Natural killer cell (primary cell): ENCODE data around the gene LRRC47. TPM values are rescaled to one million over a fixed set of nuclear protein-coding genes. Genes with fewer than 3 reads are reported as not detected.

ENCODE experiments used
- ATAC-seq, 3 donors: fragments of 150-1000 bp in 2 of 3; fragments of 200-7000 bp in 1 of 3; cut with Tn5 transposase; 1 replicate in 1 of 3; 2 replicates in 2 of 3; pipeline ENCODE4 v1.10.0; 2021; ENCODE audit warnings: mild to moderate bottlenecking in 2 of 3, moderate library complexity in 2 of 3
- DNase-seq, 2 donors: peaks; one replicate each; pipeline versions ENCODE4 v3.0.0 to v3.0.0-alpha.2; 2013 to 2021; ENCODE audit warnings: mixed read lengths in 1 of 2
- H3K27ac ChIP-seq: one replicate; pipeline ENCODE4 v1.5.1; 2013; ENCODE audit warnings: mild to moderate bottlenecking, low read length
- H3K27me3 ChIP-seq: one replicate; pipeline ENCODE4 v1.6.1; 2013; ENCODE audit warnings: low read length; ENCODE audit not compliant: control insufficient read depth, insufficient read depth
- H3K36me3 ChIP-seq: one replicate; pipeline ENCODE4 v1.6.1; 2013; ENCODE audit warnings: low read length; ENCODE audit not compliant: control insufficient read depth, insufficient read depth
- H3K4me1 ChIP-seq: one replicate; pipeline ENCODE4 v1.6.1; 2013; ENCODE audit warnings: low read length; ENCODE audit not compliant: control insufficient read depth, insufficient read depth
- H3K4me3 ChIP-seq: one replicate; pipeline ENCODE4 v1.5.1; 2013; ENCODE audit warnings: low read length
- H3K9me3 ChIP-seq: one replicate; pipeline ENCODE4 v1.6.1; 2013; ENCODE audit warnings: low read length; ENCODE audit not compliant: control insufficient read depth, insufficient read depth
- H3K27ac Mint-ChIP-seq, 2 donors: one replicate each; pipeline ENCODE4 v1.8.0; 2022; ENCODE audit warnings: mild to moderate bottlenecking in 2 of 2, mixed read lengths in 2 of 2, moderate library complexity in 1 of 2
- H3K27me3 Mint-ChIP-seq, 2 donors: one replicate each; pipeline ENCODE4 v1.8.0; 2022; ENCODE audit warnings: low read depth in 2 of 2, mixed read lengths in 2 of 2
- H3K36me3 Mint-ChIP-seq: one replicate; pipeline ENCODE4 v1.8.0; 2022; ENCODE audit warnings: mixed read lengths
- H3K4me1 Mint-ChIP-seq, 2 donors: one replicate each; pipeline ENCODE4 v1.8.0; 2022; ENCODE audit warnings: mixed read lengths in 2 of 2
- H3K4me3 Mint-ChIP-seq: one replicate; pipeline ENCODE4 v1.8.0; 2022; ENCODE audit warnings: mild to moderate bottlenecking, moderate library complexity, mixed read lengths
- H3K9me3 Mint-ChIP-seq, 2 donors: one replicate each; pipeline ENCODE4 v1.8.0; 2022; ENCODE audit warnings: mixed read lengths in 2 of 2
- WGBS: methylation state at CpG from one replicate; pipeline ENCODE4 v1.1.7; 2013; ENCODE audit warnings: missing lambda C conversion rate; ENCODE audit not compliant: insufficient coverage; 5-methylcytosine and 5-hydroxymethylcytosine counted together
- intact Hi-C: fragments of 100-400 bp; cut with micrococcal nuclease; formaldehyde crosslinking; loops from one replicate; pipeline ENCODE4 v1.14.2; 2022
- total RNA-seq, 4 donors: library from RNA; stranded (reverse); fragments of 120-200 nt in 1 of 4; gene quantifications; one replicate each; pipeline versions ENCODE4 v1.2.3 to v1.2.4, GENCODE V29; 2013 to 2022
- TF ChIP-seq, protein P1 (sequence below): fragments of 200-600 bp; IDR thresholded peaks from one replicate; pipeline ENCODE4 v1.8.0; 2022; ENCODE audit warnings: antibody characterized with exemption

LRRC47 gene
- total RNA-seq, 3 donors from 2014 or later (not counting 1 experiment from before 2014, with no cell fraction given): 33.5 to 49.8 (median 45.2) TPM

DNA sequence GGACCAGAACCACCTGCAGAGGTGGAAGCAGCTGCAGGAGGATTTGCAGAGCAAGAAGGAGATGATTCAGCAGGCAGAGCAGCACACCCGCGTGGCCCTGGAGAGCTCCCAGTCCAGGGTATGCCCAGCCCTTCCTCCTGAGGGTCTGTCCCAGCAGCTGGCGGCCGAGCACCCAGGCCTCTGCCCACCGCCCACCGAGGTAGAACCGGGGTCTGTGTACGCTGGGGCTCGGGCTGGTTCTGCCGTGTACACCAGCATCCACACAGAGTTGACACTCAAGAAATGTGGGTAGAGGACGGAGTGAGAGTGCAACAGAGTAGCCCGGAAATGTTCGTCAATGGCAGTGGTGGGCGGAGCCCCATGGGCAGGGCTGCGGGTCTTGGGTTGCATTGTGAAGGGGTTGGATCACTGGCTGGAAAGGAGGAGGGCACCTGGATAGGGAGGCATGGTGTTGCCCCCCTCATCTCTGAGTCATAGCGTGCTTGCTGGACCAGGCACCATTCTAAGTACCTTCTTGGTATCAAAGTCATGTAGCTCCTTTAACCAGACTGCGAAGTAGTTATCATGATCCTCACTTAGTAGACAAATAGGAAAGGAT is 28.9 kb downstream of the LRRC47 start:
- Mint-ChIP-seq H3K9me3 (no peaks in the 10 kb centered on the region), H3K27me3 (peaks cover 3 to 12% of the 10 kb centered on the region in 2 donors), H3K27ac (no peak overlapping the region), H3K36me3 (no peaks in the 10 kb centered on the region), H3K4me3 (no peak overlapping the region), H3K4me1 (peaks cover 0 to 10% of the 10 kb centered on the region in 2 donors)
- no peak overlapping the region for H3K4me3 ChIP-seq
- DNase-seq (no peak), ATAC-seq (no peak)
- no peaks in the 10 kb centered on the region for H3K27me3 ChIP-seq
- TF ChIP-seq, protein P1, sequence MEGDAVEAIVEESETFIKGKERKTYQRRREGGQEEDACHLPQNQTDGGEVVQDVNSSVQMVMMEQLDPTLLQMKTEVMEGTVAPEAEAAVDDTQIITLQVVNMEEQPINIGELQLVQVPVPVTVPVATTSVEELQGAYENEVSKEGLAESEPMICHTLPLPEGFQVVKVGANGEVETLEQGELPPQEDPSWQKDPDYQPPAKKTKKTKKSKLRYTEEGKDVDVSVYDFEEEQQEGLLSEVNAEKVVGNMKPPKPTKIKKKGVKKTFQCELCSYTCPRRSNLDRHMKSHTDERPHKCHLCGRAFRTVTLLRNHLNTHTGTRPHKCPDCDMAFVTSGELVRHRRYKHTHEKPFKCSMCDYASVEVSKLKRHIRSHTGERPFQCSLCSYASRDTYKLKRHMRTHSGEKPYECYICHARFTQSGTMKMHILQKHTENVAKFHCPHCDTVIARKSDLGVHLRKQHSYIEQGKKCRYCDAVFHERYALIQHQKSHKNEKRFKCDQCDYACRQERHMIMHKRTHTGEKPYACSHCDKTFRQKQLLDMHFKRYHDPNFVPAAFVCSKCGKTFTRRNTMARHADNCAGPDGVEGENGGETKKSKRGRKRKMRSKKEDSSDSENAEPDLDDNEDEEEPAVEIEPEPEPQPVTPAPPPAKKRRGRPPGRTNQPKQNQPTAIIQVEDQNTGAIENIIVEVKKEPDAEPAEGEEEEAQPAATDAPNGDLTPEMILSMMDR: no peak
- H3K27ac ChIP-seq: no peak overlapping the region
- H3K9me3 ChIP-seq: no peaks in the 10 kb centered on the region
- peaks cover 9% of the 10 kb centered on the region for H3K4me1 ChIP-seq
- intact Hi-C loops: no loop called here
- WGBS: 93% methylated on average over 17 of the region's 17 CpGs
- H3K36me3 ChIP-seq: no peaks in the 10 kb centered on the region

DNA sequence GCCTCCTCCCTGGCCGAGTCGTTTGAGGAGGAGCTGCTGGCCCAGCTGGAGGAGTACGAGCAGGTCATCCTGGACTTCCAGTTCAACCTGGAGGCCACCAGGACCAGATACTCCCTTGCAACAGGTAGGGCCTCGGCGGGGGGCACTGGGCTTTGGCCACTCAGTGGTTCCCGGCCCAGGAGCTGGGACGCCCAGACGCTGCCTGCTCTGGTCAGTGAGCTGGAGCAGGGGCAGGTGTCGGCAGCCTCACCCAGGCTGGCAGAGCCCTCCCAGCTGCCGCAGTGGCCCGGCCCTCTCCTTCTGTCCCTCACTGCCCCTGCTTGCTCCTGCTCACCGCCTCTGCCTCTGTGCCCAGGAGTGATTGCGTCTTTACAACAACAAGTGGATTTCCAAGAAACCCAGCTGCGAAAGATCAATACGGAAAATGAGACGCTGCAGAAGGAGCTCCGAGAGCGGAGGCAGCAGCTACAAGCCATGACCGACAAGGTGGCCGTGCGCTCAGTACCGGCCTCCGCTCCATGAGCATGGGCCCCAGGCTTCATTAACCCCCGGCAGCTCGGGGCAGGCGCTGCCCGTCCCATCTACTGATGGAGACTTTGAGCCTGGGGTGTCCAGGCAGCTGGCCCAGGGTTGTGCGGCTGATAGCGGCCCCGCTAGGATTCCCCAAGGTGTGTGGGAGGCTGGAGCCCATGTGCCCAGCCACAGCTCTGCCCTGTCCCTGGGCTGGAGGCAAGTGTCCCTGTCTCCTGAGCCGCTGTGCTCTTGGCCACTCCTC is 32.8 kb downstream of the LRRC47 start:
- H3K9me3 ChIP-seq: no peaks in the 10 kb centered on the region
- Mint-ChIP-seq H3K4me3 (no peak overlapping the region), H3K36me3 (no peaks in the 10 kb centered on the region), H3K27me3 (peaks cover 5 to 30% of the 10 kb centered on the region in 2 donors), H3K27ac (no peak overlapping the region), H3K4me1 (no peaks in the 10 kb centered on the region), H3K9me3 (peaks cover 0 to 3% of the 10 kb centered on the region in 2 donors)
- WGBS: 91% methylated on average over 31 of the region's 31 CpGs
- TF ChIP-seq, protein P1: no peak
- intact Hi-C loops: no loop called here
- H3K4me3 ChIP-seq: no peak overlapping the region
- ATAC-seq (no peak), DNase-seq (no peak)
- H3K27me3 ChIP-seq: no peaks in the 10 kb centered on the region
- no peak overlapping the region for H3K27ac ChIP-seq
- no peaks in the 10 kb centered on the region for H3K4me1 ChIP-seq
- no peaks in the 10 kb centered on the region for H3K36me3 ChIP-seq

DNA sequence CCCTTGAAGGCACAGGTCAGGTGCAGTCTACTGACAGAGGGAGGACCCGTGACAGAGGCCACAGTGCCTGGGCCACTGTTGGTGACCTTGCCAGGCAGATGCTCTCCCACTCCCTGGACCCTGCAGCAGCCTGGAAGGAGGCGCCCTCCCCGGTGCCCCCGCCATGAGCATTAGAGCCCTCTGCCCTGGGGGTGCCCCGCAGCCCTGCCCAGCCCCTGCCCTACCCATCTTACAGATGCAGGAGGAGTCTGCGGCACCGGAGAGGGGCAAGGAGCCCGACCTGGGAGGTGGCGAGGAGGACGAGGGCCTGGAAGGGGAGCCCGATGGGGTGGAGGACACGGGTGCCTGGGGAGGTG is 33.4 kb downstream of the LRRC47 start:
- H3K9me3 ChIP-seq: no peaks in the 10 kb centered on the region
- Mint-ChIP-seq H3K4me3 (no peak overlapping the region), H3K9me3 (peaks cover 0 to 3% of the 10 kb centered on the region in 2 donors), H3K27ac (no peak overlapping the region), H3K4me1 (no peaks in the 10 kb centered on the region), H3K27me3 (peaks cover 5 to 30% of the 10 kb centered on the region in 2 donors), H3K36me3 (no peaks in the 10 kb centered on the region)
- H3K4me1 ChIP-seq: no peaks in the 10 kb centered on the region
- H3K4me3 ChIP-seq: no peak overlapping the region
- WGBS: 83% methylated on average over 12 of the region's 12 CpGs
- H3K36me3 ChIP-seq: no peaks in the 10 kb centered on the region
- ATAC-seq (no peak), DNase-seq (no peak)
- no peak overlapping the region for H3K27ac ChIP-seq
- H3K27me3 ChIP-seq: no peaks in the 10 kb centered on the region
- intact Hi-C loops: no loop called here
- TF ChIP-seq, protein P1: no peak
